GM21360 (cell line): ENCODE results near the gene FCER1G.

Experiments
- ATAC-seq: cut with Tn5 transposase; IDR thresholded peaks from one replicate; pipeline ENCODE4 v1.9.1; 2021; ENCODE audit warnings: mild to moderate bottlenecking, moderate library complexity; ENCODE audit not compliant: unreplicated experiment

FCER1G gene

GRCh38 chr1:161187311-161187710 lies 27.8 kb upstream of the FCER1G start:
- no peak for ATAC-seq

- no peak for ATAC-seq
Observed at GRCh38 chr1:161188381-161188780, 26.7 kb upstream of the FCER1G start.

GRCh38 chr1:161189036-161189435 lies 26.1 kb upstream of the FCER1G start:
- no peak for ATAC-seq

DNA sequence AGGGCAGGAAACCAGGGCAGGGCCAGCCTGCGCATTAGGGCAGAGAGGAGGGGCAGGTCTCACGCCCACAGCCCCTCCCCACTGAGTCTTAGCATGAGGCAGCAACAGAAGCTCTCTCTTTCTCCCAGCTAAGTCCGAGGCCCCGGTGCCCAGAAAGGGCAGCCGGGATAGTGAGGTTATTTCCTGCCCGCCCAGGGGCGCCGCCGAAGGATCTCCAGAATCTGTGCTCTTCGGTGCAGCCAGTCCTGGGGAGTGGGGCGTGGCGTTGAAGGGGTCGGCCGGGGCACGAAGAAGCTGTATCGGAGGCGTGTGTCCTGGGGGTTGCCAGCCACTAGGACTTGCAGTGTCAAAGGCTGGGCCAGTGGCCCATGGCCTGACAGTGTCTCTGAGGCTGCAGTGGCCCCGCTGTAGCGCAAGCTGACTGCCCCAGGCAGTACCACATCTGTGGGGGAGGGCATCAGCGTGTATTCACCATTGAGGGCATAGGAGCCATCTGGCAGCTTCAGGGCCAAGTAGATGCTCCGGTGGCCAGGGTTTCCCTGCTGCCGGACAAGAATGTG lies 24.1 kb upstream of the FCER1G start:
- ATAC-seq = no peak

DNA sequence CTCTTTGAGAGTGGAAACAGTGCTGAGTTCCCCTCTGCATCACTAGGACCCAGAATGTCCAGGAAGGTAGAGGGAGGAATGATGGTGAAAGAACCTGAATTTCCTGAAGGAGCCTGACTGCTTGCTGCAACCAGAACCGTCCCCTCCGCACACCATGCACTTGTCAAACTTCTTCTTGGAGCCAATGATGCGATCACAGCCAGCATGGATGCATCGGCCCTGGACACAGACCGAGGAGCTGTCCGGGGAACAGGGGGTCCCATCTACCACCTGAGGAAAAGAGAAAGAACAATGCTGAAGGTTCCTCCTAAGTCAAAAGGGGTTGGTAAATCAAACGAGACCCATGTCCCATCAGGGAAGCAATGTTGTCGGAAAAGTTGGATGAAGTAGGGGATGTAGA lies 23.1 kb upstream of the FCER1G start:
- ATAC-seq = no peak

DNA sequence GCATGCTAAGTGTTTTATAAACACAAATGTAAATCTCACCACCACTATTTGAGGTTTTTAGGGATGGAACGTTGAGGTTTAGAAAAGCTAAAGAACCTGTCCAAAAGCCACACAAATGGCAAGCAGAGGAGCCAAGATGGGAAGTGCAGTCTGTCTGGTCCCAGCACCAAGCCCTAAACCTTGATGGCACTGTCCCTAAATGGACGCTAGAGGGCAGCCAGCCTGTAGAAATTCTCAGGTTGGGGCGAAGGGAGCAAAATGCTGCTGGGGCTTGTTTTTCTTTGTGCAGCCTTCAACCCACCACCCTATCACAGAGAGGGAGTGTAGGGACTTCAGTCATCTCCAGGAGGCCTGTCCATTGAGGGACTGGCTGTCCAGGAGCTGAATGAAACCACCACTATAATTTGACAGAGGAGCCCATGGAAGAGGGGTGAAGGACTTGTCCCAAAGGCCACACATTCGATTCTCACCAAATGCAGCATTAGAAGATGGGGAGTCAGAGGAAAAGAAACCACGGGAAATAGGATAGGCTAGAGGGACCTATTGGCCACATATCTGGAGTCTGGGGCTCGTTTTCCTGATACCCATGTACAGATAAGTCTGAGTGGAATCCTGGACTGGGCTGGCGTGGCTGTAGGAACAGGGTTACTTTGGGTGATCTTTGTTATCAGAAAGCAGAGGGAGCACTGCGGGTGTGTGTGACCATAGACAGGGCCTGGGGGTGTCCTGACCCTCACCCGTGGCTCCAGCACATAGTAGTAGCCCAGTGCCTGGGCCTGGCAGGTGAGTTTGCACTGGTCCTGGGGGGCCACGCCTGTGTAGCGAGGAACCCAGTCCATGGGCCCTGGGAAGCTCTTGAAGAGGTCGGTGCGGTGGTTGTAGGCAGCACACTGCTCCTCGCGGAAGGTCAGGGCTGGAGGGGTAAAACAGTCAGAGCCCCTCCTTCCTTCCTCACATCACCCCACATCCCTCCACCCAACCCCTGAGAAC lies 22.3 kb upstream of the FCER1G start:
- ATAC-seq = no peak

- no peak for ATAC-seq
Observed at GRCh38 chr1:161193561-161194235, 21.4 kb upstream of the FCER1G start.

DNA sequence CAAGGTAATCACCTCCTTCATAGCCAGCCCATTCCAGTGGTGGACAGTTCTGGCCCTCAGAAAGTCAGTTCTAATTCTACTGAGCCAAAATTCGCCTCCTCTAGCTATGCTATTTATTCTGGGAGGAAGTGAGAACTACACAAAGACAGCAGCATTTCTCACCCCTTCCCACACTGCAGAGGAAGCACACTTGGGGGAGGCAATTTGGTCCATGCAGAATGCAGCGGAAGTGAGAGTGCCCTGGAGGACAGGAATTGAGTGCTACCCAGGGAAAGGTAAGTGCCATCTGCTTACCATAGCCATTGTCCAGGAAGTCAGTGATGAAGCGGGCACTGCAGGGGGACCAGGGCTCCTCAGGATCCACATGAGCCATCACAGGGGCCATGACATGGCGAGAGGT lies 19.9 kb upstream of the FCER1G start:
- no peak for ATAC-seq

- no peak for ATAC-seq
Observed at GRCh38 chr1:161196111-161196510, 19.0 kb upstream of the FCER1G start.

GRCh38 chr1:161196521-161197451 lies 18.3 kb upstream of the FCER1G start:
- ATAC-seq = no peak

DNA sequence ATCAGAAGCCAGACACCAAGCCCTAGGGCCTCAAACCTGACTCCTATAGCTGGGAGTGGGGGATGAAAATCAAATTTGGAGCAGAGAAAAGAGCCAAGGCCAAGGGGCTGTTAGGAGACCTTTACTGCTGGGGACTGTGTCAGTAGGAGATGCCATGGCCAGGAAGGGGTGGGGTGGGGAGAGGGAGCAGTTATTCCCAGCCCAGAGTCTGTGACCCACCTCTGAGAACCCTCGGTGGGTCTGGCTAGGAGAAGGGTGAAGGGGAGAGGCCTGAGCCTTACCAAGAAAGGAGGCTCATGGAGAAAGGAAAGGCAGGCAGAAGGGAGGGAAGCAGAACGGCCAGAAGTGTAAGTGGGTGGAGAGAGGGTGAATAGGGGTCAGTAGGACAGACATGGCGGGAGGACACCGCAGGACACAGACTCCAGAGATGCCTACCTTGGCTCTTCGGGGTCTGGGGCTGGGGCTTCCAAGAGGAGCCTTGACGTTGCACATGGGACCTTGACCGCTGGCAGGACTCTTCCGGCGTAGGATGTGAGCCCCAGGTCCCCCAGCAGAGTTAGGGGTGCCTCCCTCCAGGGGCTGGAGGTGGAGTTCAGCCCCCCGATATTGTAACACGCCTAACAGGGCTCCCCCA lies 17.4 kb upstream of the FCER1G start:
- no peak for ATAC-seq

- no peak for ATAC-seq
Observed at GRCh38 chr1:161198194-161198896, 16.8 kb upstream of the FCER1G start.

GRCh38 chr1:161198897-161199431 lies 16.1 kb upstream of the FCER1G start, which contains the start of gene ADAMTS4:
Gene ADAMTS4 (minus strand): TSS chr1:161199054. CDS start chr1:161198627, 427 bp downstream.
- ATAC-seq = no peak

DNA sequence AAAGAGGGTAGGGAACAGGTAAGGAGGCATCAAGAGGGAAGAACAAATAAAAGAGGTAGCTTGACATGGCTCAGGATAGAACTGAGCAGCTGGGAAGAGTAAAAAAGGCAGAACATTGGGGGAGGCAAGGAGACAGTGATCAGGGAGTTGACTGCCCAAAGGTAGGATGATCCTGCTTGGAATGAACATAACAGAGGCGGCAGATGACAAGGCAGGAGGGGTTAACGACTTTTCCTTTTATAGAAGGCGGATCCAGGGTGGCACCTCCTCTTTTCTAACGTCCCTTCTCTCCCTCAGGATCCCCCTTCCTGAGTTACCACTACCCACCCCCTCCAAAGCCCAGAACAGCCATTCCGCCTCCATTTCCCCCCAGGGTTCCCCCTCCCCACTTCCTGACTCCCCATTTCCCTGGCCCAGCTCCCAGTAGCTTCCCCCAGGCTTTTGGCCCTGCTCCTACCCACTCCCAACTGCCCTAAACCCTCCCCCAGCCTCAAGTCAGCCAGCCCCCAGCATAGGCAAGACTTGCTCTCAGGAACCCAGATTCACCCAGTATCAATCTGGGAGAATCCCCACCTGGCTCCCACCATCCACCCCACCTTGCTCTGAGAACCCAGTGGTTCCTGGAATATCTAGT lies 15.5 kb upstream of the FCER1G start:
- ATAC-seq = no peak

DNA sequence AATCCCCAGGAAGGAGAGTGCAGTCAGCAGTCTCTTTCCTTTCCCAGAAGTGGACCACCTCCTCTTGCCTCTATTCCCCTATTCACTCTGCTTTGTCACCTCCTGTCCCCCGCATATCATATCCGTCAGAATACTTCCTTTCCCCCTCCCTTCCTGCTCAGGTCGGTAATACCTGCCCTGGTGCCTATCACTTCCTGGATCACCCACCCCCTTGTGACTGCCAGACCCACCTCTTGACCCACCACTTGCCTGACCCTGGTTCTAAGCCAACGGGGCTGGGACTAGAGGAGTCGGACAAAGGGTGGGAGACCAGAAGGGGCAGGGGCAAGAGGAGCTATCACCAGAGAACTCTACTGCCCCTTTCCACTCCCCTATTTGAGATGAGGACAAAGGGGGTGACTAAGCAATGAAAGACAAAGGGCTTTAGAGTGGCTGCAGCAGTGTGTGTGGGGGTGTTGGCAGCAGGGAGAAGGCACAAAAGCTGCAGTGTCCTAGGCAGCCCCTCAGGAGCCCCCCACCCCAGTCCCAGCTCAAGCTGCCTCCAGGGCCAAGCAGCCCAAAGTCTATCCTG lies 14.6 kb upstream of the FCER1G start:
- ATAC-seq = no peak

- ATAC-seq = no peak
Observed at GRCh38 chr1:161200992-161201835, 13.9 kb upstream of the FCER1G start.
